HepG2 (cell line): ENCODE data around the gene MDFI. TPM values are rescaled to one million over a fixed set of nuclear protein-coding genes. Genes with fewer than 3 reads are reported as not detected.
A peak's percentile ranks its signal among the peaks of the same experiment; 100 is the strongest.

Experiments used
- FOXO1 ChIP-seq: sonication (generic); formaldehyde crosslinking; IDR thresholded peaks from 2 replicates; pipeline ENCODE4 v1.4.0; 2020; ENCODE audit warnings: missing genetic modification reagents
- HNRNPUL1 ChIP-seq: fragments of 200-400 bp; formaldehyde crosslinking; IDR thresholded peaks from 2 replicates; pipeline ENCODE4 v1.6.1; 2017; ENCODE audit warnings: low read depth, mild to moderate bottlenecking, low read length, moderate library complexity
- NFIC ChIP-seq: IDR thresholded peaks from 2 replicates; pipeline ENCODE4 v1.6.1; 2012; ENCODE audit warnings: mild to moderate bottlenecking, low read length, inconsistent platforms
- PITX1 ChIP-seq: sonication (generic); formaldehyde crosslinking; IDR thresholded peaks from 2 replicates; pipeline ENCODE4 v1.5.1; 2020; ENCODE audit warnings: mild to moderate bottlenecking, missing genetic modification reagents
- RAD51 ChIP-seq: fragments of 450-650 bp; IDR thresholded peaks from 2 replicates; pipeline ENCODE4 v1.6.1; 2016; ENCODE audit warnings: borderline replicate concordance
- SATB2 ChIP-seq: sonication (generic); formaldehyde crosslinking; IDR thresholded peaks from 2 replicates; pipeline ENCODE4 v1.5.0; 2020; ENCODE audit warnings: missing genetic modification reagents
- SP1 ChIP-seq, 2 experiments: fragments of 450-650 bp in 1 of 2; sonication (generic) in 1 of 2; formaldehyde crosslinking in 1 of 2; IDR thresholded peaks; 2 replicates each; pipeline versions ENCODE4 v1.4.0 to v1.6.1; 2016 to 2020; ENCODE audit warnings: missing genetic modification reagents in 1 of 2
- YEATS2 ChIP-seq: sonication (generic); formaldehyde crosslinking; IDR thresholded peaks from 2 replicates; pipeline ENCODE4 v1.4.0; 2020; ENCODE audit warnings: missing genetic modification reagents, borderline replicate concordance
- ZNF564 ChIP-seq: sonication (generic); formaldehyde crosslinking; IDR thresholded peaks from 2 replicates; pipeline ENCODE4 v1.8.1; 2023; ENCODE audit warnings: mild to moderate bottlenecking, missing genetic modification reagents
- polyA plus RNA-seq, 8 experiments: library from polyadenylated mRNA; depleted of rRNA in 3 of 8; stranded (reverse) in 7 of 8; unstranded in 1 of 8; fragments of >200 nt; fragmentation: Illumina TruSeq in 4 of 8; extraction: Trizol in 4 of 8; gene quantifications; 2 replicates each; pipeline versions ENCODE4 v1.2.1 to v1.2.3, GENCODE V29; 2011 to 2016; ENCODE audit warnings: low read depth in 4 of 8, missing spikeins in 1 of 8, mixed read lengths in 1 of 8; ENCODE audit not compliant: insufficient read depth in 1 of 8
- total RNA-seq, 5 experiments: library from RNA; depleted of rRNA; stranded (reverse); fragments of >200 nt; fragmentation: Illumina TruSeq; extraction: Trizol; gene quantifications; 2 replicates each; pipeline ENCODE4 v1.2.3, GENCODE V29; 2016; ENCODE audit warnings: low read depth in 1 of 5
- TF ChIP-seq, protein P1 (sequence below): IDR thresholded peaks from 2 replicates; pipeline ENCODE4 v1.6.1; 2016; ENCODE audit warnings: mild to moderate bottlenecking
- TF ChIP-seq, protein P2 (sequence below): sonication (generic); formaldehyde crosslinking; IDR thresholded peaks from 2 replicates; pipeline ENCODE4 v1.9.0; 2021; ENCODE audit warnings: missing genetic modification reagents, borderline replicate concordance
- TF ChIP-seq, protein P3 (sequence below): sonication (generic); formaldehyde crosslinking; IDR thresholded peaks from 2 replicates; pipeline ENCODE4 v1.4.0; 2020; ENCODE audit warnings: missing genetic modification reagents
- TF ChIP-seq, protein P4 (sequence below): sonication (generic); formaldehyde crosslinking; IDR thresholded peaks from 2 replicates; pipeline ENCODE4 v1.4.0; 2020; ENCODE audit warnings: missing genetic modification reagents
- TF ChIP-seq, protein P5 (sequence below): sonication (generic); formaldehyde crosslinking; IDR thresholded peaks from 2 replicates; pipeline ENCODE4 v1.5.1; 2020; ENCODE audit warnings: mild to moderate bottlenecking, missing genetic modification reagents

Gene MDFI
- total and polyA plus RNA-seq, 2 of the 13 experiments (the other 11 are each of a cell fraction or from before 2014, with no cell fraction given), result 0.28 TPM; not detected in 1

DNA sequence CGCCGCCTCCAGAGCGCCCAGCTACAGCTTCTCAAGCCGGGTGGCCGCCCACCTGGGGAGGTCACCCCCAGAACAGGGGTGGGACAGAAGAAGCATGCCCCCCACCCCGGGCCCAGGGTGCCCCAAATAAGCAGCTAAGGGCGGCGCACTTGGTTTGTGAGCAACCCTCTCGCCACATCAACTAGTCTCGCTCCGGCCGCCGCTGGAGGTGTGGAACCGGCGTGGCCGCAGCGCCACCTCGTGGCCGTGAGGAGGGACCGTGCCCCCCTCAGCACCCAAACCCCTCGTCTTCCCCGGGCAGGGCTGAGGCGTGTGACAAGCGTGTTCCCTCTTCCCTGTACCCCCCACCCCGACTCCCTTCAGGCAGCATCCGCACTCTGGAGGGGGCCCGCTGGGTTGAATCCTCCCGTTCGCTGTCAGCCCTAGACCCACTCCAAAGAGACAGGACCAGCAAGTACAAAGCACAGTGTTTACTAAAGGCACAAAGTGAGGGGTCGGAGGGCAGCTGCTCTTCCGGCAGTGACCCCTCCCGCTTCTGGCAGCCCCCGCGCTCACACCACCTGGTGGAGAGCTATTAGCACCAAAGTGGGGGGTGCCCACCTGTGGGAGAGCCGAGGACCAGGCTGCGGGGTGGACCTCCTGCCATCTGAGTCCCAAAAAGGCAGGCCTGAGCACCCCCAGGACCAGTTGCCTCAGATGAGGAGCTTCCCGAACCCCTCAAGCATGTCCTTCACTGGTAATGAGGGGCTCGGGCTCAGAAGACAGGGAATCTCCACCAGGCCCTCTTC is 45.4 kb downstream of the MDFI start (continued):
- TF ChIP-seq, protein P1, sequence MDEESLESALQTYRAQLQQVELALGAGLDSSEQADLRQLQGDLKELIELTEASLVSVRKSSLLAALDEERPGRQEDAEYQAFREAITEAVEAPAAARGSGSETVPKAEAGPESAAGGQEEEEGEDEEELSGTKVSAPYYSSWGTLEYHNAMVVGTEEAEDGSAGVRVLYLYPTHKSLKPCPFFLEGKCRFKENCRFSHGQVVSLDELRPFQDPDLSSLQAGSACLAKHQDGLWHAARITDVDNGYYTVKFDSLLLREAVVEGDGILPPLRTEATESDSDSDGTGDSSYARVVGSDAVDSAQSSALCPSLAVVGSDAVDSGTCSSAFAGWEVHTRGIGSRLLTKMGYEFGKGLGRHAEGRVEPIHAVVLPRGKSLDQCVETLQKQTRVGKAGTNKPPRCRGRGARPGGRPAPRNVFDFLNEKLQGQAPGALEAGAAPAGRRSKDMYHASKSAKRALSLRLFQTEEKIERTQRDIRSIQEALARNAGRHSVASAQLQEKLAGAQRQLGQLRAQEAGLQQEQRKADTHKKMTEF, result peak; percentile 55; the same call in 1 of the 2 replicates
- TF ChIP-seq, protein P2, sequence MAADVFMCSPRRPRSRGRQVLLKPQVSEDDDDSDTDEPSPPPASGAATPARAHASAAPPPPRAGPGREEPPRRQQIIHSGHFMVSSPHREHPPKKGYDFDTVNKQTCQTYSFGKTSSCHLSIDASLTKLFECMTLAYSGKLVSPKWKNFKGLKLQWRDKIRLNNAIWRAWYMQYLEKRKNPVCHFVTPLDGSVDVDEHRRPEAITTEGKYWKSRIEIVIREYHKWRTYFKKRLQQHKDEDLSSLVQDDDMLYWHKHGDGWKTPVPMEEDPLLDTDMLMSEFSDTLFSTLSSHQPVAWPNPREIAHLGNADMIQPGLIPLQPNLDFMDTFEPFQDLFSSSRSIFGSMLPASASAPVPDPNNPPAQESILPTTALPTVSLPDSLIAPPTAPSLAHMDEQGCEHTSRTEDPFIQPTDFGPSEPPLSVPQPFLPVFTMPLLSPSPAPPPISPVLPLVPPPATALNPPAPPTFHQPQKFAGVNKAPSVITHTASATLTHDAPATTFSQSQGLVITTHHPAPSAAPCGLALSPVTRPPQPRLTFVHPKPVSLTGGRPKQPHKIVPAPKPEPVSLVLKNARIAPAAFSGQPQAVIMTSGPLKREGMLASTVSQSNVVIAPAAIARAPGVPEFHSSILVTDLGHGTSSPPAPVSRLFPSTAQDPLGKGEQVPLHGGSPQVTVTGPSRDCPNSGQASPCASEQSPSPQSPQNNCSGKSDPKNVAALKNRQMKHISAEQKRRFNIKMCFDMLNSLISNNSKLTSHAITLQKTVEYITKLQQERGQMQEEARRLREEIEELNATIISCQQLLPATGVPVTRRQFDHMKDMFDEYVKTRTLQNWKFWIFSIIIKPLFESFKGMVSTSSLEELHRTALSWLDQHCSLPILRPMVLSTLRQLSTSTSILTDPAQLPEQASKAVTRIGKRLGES, result no peak
- TF ChIP-seq SP1 (IDR thresholded peaks at IDR 0.05) (no peak), SP1 (CRISPR knock-in tag; IDR thresholded peaks at IDR 0.05) (peak; percentile 24; the same call in 1 of the 2 replicates), ZNF564 (CRISPR knock-in tag) (0 out of 2 replicates have a peak, but pooled peaks have one; percentile 61), SATB2 (no peak), FOXO1 (CRISPR knock-in tag) (peak; percentile 42), NFIC (no peak), HNRNPUL1 (no peak), RAD51 (no peak), PITX1 (no peak), YEATS2 (CRISPR knock-in tag) (peak; percentile 45; the same call in 1 of the 2 replicates)
- TF ChIP-seq, protein P3, sequence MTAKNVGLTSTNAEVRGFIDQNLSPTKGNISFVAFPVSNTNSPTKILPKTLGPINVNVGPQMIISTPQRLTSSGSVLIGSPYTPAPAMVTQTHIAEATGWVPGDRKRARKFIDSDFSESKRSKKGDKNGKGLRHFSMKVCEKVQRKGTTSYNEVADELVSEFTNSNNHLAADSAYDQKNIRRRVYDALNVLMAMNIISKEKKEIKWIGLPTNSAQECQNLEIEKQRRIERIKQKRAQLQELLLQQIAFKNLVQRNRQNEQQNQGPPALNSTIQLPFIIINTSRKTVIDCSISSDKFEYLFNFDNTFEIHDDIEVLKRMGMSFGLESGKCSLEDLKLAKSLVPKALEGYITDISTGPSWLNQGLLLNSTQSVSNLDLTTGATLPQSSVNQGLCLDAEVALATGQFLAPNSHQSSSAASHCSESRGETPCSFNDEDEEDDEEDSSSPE (CRISPR knock-in tag), result peak; percentile 27; the same call in 1 of the 2 replicates
- TF ChIP-seq, protein P4, sequence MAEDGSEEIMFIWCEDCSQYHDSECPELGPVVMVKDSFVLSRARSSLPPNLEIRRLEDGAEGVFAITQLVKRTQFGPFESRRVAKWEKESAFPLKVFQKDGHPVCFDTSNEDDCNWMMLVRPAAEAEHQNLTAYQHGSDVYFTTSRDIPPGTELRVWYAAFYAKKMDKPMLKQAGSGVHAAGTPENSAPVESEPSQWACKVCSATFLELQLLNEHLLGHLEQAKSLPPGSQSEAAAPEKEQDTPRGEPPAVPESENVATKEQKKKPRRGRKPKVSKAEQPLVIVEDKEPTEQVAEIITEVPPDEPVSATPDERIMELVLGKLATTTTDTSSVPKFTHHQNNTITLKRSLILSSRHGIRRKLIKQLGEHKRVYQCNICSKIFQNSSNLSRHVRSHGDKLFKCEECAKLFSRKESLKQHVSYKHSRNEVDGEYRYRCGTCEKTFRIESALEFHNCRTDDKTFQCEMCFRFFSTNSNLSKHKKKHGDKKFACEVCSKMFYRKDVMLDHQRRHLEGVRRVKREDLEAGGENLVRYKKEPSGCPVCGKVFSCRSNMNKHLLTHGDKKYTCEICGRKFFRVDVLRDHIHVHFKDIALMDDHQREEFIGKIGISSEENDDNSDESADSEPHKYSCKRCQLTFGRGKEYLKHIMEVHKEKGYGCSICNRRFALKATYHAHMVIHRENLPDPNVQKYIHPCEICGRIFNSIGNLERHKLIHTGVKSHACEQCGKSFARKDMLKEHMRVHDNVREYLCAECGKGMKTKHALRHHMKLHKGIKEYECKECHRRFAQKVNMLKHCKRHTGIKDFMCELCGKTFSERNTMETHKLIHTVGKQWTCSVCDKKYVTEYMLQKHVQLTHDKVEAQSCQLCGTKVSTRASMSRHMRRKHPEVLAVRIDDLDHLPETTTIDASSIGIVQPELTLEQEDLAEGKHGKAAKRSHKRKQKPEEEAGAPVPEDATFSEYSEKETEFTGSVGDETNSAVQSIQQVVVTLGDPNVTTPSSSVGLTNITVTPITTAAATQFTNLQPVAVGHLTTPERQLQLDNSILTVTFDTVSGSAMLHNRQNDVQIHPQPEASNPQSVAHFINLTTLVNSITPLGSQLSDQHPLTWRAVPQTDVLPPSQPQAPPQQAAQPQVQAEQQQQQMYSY (CRISPR knock-in tag), result no peak
- TF ChIP-seq, protein P5, sequence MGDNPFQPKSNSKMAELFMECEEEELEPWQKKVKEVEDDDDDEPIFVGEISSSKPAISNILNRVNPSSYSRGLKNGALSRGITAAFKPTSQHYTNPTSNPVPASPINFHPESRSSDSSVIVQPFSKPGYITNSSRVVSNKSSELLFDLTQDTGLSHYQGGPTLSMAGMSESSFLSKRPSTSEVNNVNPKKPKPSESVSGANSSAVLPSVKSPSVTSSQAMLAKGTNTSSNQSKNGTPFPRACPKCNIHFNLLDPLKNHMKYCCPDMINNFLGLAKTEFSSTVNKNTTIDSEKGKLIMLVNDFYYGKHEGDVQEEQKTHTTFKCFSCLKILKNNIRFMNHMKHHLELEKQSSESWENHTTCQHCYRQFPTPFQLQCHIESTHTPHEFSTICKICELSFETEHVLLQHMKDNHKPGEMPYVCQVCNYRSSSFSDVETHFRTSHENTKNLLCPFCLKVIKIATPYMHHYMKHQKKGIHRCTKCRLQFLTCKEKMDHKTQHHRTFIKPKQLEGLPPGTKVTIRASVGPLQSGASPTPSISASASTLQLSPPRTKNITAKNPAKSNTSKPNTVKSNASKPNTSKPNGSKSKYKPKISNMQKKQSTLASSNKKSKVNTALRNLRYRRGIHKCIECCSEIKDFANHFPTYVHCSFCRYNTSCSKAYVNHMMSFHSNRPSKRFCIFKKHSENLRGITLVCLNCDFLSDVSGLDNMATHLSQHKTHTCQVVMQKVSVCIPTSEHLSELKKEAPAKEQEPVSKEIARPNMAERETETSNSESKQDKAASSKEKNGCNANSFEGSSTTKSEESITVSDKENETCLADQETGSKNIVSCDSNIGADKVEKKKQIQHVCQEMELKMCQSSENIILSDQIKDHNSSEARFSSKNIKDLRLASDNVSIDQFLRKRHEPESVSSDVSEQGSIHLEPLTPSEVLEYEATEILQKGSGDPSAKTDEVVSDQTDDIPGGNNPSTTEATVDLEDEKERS, result no peak
